SK-N-DZ (cell line): ENCODE results near the gene CD44.

Source experiments
- DNase-seq: peaks from one replicate; pipeline ENCODE4 v3.0.0-alpha.2; 2015; ENCODE audit warnings: low spot score

CD44 gene

GRCh38 chr11:35112056-35112845, 26.7 kb upstream of the CD44 start:
- DNase-seq = no peak

GRCh38 chr11:35112846-35113105, 26.2 kb upstream of the CD44 start:
- no peak for DNase-seq

- no peak for DNase-seq
Measured at GRCh38 chr11:35114906-35115687, 23.9 kb upstream of the CD44 start.

- DNase-seq = no peak
Measured at GRCh38 chr11:35115688-35116030, 23.3 kb upstream of the CD44 start.

GRCh38 chr11:35116245-35116644, 22.7 kb upstream of the CD44 start:
- no peak for DNase-seq

- no peak for DNase-seq
Measured at GRCh38 chr11:35116762-35117640, 22.0 kb upstream of the CD44 start.

GRCh38 chr11:35118906-35119305, 20.1 kb upstream of the CD44 start:
- DNase-seq = no peak

- DNase-seq = no peak
Measured at GRCh38 chr11:35121326-35121865, 17.6 kb upstream of the CD44 start.

- no peak for DNase-seq
Measured at GRCh38 chr11:35122308-35122707, 16.7 kb upstream of the CD44 start.

GRCh38 chr11:35126000-35126878, 12.7 kb upstream of the CD44 start:
- no peak for DNase-seq

- DNase-seq = no peak
Measured at GRCh38 chr11:35126879-35127581, 11.9 kb upstream of the CD44 start.

GRCh38 chr11:35127619-35128018, 11.4 kb upstream of the CD44 start:
- DNase-seq = no peak

GRCh38 chr11:35131094-35131493, 7.9 kb upstream of the CD44 start:
- no peak for DNase-seq

- no peak for DNase-seq
Measured at GRCh38 chr11:35131886-35132285, 7.1 kb upstream of the CD44 start.

GRCh38 chr11:35133656-35134055, 5.3 kb upstream of the CD44 start:
- no peak for DNase-seq

- DNase-seq = no peak
Measured at GRCh38 chr11:35134403-35135148, 4.4 kb upstream of the CD44 start.

- no peak for DNase-seq
Measured at GRCh38 chr11:35135222-35135621, 3.7 kb upstream of the CD44 start.

GRCh38 chr11:35136311-35136710, 2.7 kb upstream of the CD44 start:
- no peak for DNase-seq

GRCh38 chr11:35138058-35138457, 913 bp upstream of the CD44 start:
- no peak for DNase-seq

- DNase-seq = no peak
Measured at GRCh38 chr11:35138606-35138942, 397 bp upstream of the CD44 start.
